Mucosa of rectum (tissue), 2 donors: ENCODE measurements around the gene PDE6A.
"Not testable (repeated sequence)": the region's sequence is repeated elsewhere in the genome, so short reads cannot be mapped to it uniquely, and the experiment has no call there.

ENCODE experiments used
- H3K27ac ChIP-seq, 2 donors: one replicate each; pipeline ENCODE4 v1.7.0; 2013; ENCODE audit warnings: inconsistent platforms in 2 of 2, low read depth in 2 of 2, low read length in 2 of 2
- H3K27me3 ChIP-seq, 2 donors: one replicate each; pipeline ENCODE4 v1.7.0; 2013; ENCODE audit warnings: low read length in 2 of 2; ENCODE audit not compliant: control insufficient read depth in 2 of 2, insufficient read depth in 2 of 2
- H3K36me3 ChIP-seq, 2 donors: one replicate each; pipeline ENCODE4 v1.7.0; 2013; ENCODE audit warnings: low read length in 2 of 2; ENCODE audit not compliant: control insufficient read depth in 2 of 2, insufficient read depth in 2 of 2
- H3K4me1 ChIP-seq, 2 donors: one replicate each; pipeline ENCODE4 v1.7.0; 2013; ENCODE audit warnings: low read length in 2 of 2, mild to moderate bottlenecking in 1 of 2; ENCODE audit not compliant: control insufficient read depth in 2 of 2, insufficient read depth in 2 of 2
- H3K4me3 ChIP-seq, 2 donors: one replicate each; pipeline ENCODE4 v1.7.0; 2013; ENCODE audit warnings: low read length in 2 of 2
- H3K9ac ChIP-seq, 2 donors: one replicate each; pipeline ENCODE4 v1.7.0; 2013; ENCODE audit warnings: low read length in 2 of 2, low read depth in 1 of 2, mild to moderate bottlenecking in 1 of 2
- H3K9me3 ChIP-seq, 2 donors: one replicate each; pipeline ENCODE4 v1.7.0; 2013; ENCODE audit warnings: low read length in 2 of 2; ENCODE audit not compliant: control insufficient read depth in 2 of 2
- donor health status: healthy.
- donor health status: Normal muscosa, but diverticular disease.

The PDE6A gene

DNA sequence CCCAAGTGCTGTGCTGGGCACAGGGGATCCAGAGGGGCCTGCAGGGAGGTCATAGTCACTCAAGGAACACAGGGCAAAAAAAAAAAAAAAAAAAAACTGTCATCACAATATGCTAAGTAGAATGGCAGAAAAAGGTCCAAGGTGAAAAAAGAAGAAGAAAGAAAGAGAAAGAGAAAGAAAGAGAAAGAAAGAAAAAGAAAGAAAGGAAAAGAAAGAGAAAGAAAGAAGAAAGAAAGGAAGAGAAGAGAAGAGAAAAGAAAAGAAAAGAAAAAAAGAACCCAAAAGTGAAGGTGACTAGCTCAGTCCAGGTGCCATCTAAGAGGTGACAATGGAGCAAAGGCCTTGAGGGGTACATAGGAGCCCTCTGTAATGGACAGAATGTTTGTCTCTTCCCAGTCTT lies 73.9 kb downstream of the PDE6A start:
- Histone ChIP-seq H3K4me3 (no peak overlapping the region), H3K9ac (no peak overlapping the region), H3K36me3 (no peaks in the 10 kb centered on the region), H3K4me1 (peaks cover 34 to 37% of the 10 kb centered on the region in 2 donors), H3K9me3 (no peaks in the 10 kb centered on the region), H3K27me3 (no peaks in the 10 kb centered on the region), H3K27ac (peak overlapping the region; percentile 81 to 86)

- Histone ChIP-seq H3K4me3 (peak overlapping the region in 1 of 2 donors; percentile 14), H3K27me3 (no peaks in the 10 kb centered on the region), H3K9me3 (no peaks in the 10 kb centered on the region), H3K27ac (peak overlapping the region; percentile 81 to 86), H3K4me1 (peaks cover 34 to 37% of the 10 kb centered on the region in 2 donors), H3K36me3 (no peaks in the 10 kb centered on the region), H3K9ac (peak overlapping the region in 1 of 2 donors; percentile 30)
Measured at GRCh38 chr5:149870232-149870631, 74.4 kb downstream of the PDE6A start.

DNA sequence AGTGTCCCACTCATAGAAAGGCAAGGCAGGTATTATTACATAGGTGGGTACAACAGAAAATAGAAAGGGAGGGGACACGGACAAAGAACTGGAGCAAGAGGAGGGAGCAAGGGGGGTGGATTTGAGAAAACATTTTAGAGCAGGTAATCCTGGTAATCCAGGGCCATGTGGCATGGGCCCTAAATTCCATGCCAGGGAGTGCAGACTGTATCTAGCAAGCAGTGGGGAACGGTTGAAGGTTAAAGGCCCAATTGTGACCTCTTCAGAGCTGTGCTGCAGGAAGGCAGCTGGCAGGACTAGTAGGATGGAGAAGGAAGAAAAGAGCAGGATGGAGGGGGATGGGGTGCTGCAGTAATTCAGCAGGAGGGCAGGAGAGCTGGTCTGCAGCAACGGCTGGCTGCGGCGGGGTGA lies 75.2 kb downstream of the PDE6A start:
- Histone ChIP-seq H3K9me3 (no peaks in the 10 kb centered on the region), H3K27me3 (no peaks in the 10 kb centered on the region), H3K4me1 (peaks cover 34 to 37% of the 10 kb centered on the region in 2 donors), H3K4me3 (no peak overlapping the region), H3K27ac (peak overlapping the region; percentile 81 to 86), H3K9ac (peak overlapping the region in 1 of 2 donors; percentile 30), H3K36me3 (no peaks in the 10 kb centered on the region)

GRCh38 chr5:149865746-149866145 lies 78.8 kb downstream of the PDE6A start:
- H3K27ac ChIP-seq: no peak overlapping the region

GRCh38 chr5:149863830-149864229 lies 80.8 kb downstream of the PDE6A start:
- Histone ChIP-seq H3K4me1 (peaks cover 0 to under 1% of the 10 kb centered on the region in 2 donors), H3K4me3 (no peak overlapping the region), H3K27me3 (no peaks in the 10 kb centered on the region), H3K9me3 (no peaks in the 10 kb centered on the region), H3K36me3 (peaks cover 0 to 2% of the 10 kb centered on the region in 2 donors), H3K27ac (no peak overlapping the region), H3K9ac (no peak overlapping the region)

More at GRCh38 chr5:149865746-149866145, 78.8 kb downstream of the PDE6A start:
- H3K9ac ChIP-seq: no peak overlapping the region
- peaks cover 8 to 14% of the 10 kb centered on the region in 2 donors for H3K4me1 ChIP-seq
- no peaks in the 10 kb centered on the region for H3K27me3 ChIP-seq
- H3K36me3 ChIP-seq: peaks cover 0 to 1% of the 10 kb centered on the region in 2 donors
- no peak overlapping the region for H3K4me3 ChIP-seq
- no peaks in the 10 kb centered on the region for H3K9me3 ChIP-seq

DNA sequence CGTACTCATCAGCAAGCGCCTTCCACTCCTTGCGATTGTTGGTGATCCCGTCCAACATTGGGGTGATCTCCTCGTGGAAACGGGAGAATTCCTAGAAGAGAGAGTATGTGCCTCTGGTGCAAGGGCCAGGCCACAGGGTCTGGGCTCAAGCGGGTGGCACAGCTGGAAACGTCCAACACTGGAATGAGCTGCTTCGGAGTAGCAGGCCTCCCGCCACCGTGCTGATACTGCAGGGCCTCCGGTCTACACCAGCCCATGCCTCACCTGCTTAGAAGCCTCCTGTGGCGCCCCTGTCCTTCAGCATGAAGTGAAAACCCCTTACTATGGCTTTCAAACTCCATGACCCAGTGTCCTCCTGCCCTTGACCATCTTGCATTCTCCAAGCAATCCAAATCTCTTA lies 81.4 kb downstream of the PDE6A start:
- no peak overlapping the region for H3K4me3 ChIP-seq
- peaks cover 0 to 2% of the 10 kb centered on the region in 2 donors for H3K36me3 ChIP-seq
- H3K9me3 ChIP-seq: no peaks in the 10 kb centered on the region
- no peaks in the 10 kb centered on the region for H3K27me3 ChIP-seq
- H3K27ac ChIP-seq: no peak overlapping the region
- H3K4me1 ChIP-seq: peaks cover 0 to 3% of the 10 kb centered on the region in 2 donors
- no peak overlapping the region for H3K9ac ChIP-seq

DNA sequence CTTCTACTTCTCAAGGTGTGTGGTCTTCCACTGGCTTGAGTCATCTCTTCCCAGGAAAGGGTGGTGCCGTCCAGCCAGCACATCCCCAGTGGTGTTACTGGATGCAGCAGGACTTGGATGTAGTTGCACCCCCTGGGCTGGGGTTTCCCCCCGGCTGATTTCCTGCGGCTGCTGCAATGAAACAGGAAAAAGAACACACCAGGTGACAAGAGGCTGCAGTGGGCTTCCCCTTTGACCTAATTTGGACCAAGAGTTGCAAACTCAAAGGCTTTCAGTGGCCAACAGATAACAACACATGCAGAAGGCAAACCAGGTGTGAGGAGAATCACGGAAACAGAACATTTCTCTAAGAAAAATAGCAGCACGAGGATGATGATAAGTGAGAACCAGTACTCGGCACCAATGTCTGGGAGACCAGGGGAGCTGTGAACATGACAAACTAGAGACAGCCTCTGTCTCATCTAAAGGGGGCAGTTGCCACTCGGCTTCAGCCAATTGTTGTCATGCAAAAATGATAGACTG lies 83.7 kb downstream of the PDE6A start:
- Histone ChIP-seq H3K36me3 (peaks cover 0 to 2% of the 10 kb centered on the region in 2 donors), H3K4me3 (no peak overlapping the region)

DNA sequence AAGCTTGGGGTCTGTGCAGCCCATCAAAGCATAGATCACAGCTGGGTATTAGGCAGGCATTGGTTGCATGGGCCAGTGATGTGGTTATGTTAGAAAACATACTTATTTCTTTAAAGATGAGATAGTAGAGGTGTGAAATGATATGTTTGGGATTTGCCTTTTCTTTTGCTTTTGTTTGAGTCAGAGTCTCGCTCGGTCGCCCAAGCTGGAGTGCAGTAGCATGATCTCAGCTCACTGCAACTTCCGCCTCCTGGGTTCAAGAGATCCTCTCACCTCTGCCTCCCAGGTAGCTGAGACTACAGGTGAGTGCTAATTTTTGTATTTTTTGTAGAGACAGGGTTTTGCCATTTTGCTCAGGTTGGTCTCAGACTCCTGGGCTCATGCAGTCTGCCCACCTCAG lies 84.8 kb downstream of the PDE6A start:
- Histone ChIP-seq H3K27me3 (no peaks in the 10 kb centered on the region), H3K27ac (no peak overlapping the region), H3K4me3 (no peak overlapping the region), H3K9ac (no peak overlapping the region), H3K4me1 (peaks cover 7 to 17% of the 10 kb centered on the region in 2 donors), H3K9me3 (no peaks in the 10 kb centered on the region), H3K36me3 (peaks cover 2 to 3% of the 10 kb centered on the region in 2 donors)

More for the DNA sequence above, 83.7 kb downstream of the PDE6A start:
- Histone ChIP-seq H3K27ac (no peak overlapping the region), H3K27me3 (no peaks in the 10 kb centered on the region), H3K9ac (no peak overlapping the region), H3K4me1 (peaks cover 4 to 14% of the 10 kb centered on the region in 2 donors), H3K9me3 (no peaks in the 10 kb centered on the region)

DNA sequence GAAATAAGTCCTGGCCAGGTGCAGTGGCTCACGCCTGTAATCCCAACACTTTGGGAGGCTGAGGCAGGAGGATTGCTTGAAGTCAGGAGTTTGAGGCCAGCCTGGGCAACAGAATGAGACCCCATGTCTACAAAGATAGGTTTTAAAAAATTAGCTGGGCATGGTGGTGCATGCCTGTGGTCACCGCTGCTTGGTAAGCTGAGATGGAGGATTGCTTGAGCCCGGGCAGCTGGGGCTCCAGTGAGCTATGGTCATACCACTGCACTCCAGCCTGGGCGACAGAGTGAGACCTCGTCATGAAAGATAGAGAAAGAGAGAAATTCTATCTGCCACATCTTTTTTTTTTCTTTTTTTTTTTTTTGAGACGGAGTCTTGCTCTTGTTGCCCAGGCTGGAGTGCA lies 86.1 kb downstream of the PDE6A start:
- H3K9ac ChIP-seq, H3K27ac ChIP-seq, H3K27me3 ChIP-seq, H3K9me3 ChIP-seq, H3K4me3 ChIP-seq, H3K36me3 ChIP-seq: not testable (repeated sequence)
- H3K4me1 ChIP-seq: peaks cover 7 to 17% of the 10 kb centered on the region in 2 donors

- H3K27ac ChIP-seq: peak overlapping the region; percentile 71 to 83
- H3K9ac ChIP-seq: peak overlapping the region in 1 of 2 donors; percentile 4
Measured at GRCh38 chr5:149857499-149857898, 87.1 kb downstream of the PDE6A start.

More at GRCh38 chr5:149857499-149857898, 87.1 kb downstream of the PDE6A start:
- Histone ChIP-seq H3K4me3 (no peak overlapping the region), H3K27me3 (no peaks in the 10 kb centered on the region), H3K9me3 (no peaks in the 10 kb centered on the region), H3K4me1 (peaks cover 7 to 20% of the 10 kb centered on the region in 2 donors), H3K36me3 (peaks cover 2 to 3% of the 10 kb centered on the region in 2 donors)
